CMK (cell line): ENCODE measurements around the gene CD207.
"Not testable (repeated sequence)": the region's sequence is repeated elsewhere in the genome, so short reads cannot be mapped to it uniquely, and the experiment has no call there.

Source experiments
- DNase-seq: peaks from one replicate; pipeline ENCODE4 v3.0.0-alpha.2; 2010; ENCODE audit warnings: low read depth

The CD207 gene

DNA sequence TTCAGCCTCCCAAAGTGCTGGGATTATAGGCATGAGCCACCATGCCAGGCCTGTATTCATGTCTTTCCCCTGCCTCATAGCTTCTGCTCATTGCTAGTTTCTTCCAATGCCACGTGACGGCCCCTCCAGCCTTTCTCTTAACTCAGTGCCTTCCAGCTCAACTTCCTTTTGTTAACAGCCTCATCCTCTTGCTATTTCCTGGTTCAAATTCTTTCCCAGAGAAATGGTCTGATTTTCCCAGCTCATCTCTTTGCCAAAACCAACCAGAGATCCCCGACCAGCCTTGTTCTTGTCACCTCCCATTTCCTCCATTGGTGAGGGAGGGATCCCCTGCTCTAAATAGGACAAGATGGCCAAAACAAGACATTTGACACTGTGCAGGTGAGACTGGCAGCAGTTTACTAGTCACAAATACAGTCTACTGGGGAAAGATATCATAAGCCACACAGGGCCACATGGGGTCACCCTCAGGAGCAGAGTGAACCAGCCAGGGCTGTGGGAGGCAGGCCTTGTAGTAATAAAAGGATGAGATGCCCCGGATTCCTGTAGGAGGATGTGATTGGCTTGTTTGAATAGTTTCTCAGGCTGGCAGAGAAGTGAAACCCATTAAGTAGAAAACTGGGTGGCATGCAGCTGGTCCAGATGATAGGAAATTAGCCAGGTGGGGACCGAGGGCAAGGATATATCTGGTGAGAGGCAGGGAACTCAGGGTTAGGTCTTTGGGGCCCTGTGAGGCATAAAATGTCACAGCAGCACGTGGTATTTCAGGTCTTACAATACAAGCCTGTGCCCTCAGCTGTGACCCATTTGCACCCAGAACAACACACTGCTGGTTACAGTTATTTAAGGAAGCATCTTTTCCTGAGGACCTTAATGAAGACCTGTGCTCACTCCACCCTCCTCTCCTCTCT is 6.4 kb downstream of the CD207 start:
- DNase-seq = no peak

DNA sequence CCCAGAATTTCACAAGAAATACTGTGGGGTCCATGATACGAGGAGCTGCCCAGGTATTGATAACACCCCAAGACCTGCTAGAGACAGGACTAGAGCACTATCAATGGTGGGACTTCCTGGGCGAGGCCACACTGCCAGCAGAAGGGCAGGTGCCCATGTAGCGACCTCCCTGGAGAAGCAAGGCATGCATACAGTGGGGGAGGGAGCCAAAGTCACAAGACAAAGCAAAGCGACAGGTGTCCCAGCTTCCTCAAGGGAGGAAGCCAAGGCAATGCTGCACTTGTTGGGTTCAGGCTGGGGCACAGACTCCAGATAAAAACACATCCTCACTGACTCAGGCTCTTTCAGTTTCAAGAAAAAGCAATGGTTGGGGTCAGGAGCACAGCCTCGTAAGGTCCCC is 7.5 kb downstream of the CD207 start:
- DNase-seq = no peak

DNA sequence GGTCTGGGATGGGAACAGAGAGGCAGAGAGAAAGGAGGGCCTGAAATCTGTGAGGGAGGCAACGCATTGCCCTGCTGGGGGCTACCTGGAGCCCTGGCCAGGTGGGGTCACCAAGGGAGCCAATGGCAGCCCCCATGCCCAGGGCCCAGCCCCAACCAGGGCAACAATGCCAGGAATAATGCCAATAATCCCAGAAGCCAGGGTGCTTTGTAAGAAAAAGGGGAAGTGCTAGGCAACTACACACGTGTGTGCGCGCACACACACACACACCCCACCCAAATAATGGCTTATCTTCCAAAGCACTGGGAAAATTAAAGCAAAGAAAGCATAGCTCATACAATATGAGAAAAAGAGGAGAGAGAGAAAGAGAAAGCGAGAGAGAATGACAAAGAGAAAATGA is 8.2 kb downstream of the CD207 start:
- no peak for DNase-seq

DNA sequence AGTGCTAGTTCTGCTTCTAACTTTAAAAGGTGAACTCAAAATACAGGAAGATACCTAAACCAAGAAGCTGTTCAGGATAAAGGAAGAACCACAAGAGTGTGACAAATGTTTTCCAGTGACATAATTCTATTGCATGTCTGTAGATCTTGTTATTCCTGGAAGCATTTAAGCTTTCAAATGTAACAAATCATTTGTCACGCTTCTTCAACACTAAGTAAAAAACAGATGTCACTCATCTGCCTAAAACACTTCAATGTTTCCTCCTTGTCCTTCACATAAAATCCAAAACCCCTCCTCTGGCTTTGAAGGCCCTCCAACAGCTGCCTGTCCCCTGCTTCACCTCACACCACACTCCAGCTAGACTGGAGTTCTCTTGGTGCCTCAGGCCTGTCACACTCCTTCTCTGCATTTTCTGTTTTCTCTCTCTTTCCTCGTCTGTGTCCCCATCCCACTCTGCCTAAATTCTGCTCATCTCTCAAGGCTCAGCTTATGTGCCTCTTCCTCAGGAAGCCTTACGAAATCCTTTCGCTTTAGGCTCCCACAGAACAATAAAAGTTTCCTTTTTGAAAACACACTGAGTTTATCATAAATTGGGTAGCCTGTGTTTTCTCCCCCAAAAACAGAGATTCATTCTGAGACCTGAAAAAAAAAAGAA is 8.8 kb downstream of the CD207 start:
- DNase-seq = no peak

DNA sequence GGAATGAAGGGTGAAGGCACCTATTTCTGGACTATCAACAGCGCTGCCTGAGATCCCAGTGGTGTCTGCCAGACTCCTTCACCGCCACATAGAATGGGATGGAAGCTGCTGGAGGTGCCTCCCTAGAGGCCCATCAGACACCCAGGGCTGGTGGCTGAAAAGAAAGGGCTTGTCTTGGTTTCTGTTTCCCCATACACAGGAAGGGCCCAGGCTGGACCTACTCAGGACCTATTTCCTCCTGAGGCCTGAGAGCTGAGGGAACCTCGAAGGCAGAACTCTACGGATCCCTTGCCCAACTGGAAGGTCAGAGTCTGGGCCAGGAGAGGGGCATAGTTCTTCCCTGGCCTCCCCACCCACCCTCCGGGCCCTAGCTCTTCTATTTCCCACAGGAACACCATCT is 12.4 kb downstream of the CD207 start:
- DNase-seq = no peak

DNA sequence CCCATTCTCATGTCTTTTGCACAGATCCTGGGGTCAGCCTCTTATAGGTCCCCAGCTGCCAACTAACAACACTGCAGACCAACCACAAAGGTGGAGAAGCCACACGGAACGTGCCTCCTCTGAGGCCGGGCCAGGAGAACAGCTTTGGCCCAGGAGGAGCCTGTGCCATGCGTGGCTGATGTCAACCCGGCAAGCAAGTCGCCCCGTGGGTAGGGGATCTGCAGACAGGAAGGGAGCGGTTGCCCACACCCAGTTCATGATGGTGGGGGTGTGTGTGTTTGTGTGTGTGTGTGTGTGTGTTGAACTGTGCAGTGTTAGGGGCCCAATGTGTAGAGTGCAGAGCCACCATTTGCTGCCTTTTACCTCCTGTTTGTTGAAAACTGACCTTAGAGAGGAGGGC is 12.8 kb downstream of the CD207 start:
- peak; percentile 55 for DNase-seq

DNA sequence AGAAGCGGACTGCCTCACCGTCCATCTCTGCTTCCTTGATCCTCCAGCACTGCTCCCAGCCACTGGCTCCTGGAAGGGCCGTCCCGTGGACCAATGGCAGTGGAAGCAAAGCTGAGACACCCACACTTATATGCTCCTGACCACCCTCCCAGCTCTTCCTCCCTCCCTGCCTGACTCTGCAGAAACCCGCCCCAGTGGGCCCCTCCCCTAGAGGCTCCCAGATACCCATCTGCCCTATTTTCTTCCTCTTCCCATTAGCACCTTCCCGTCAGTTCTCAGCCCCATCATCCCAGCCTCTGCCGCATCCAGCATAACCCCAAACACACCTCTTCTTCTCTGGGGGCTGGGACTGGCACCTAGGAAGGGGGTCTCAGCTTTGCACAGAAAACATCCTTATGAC is 15.1 kb downstream of the CD207 start, which contains the start of gene CLEC4F:
CLEC4F (minus strand) TSS at position 101 of the 400 bp plus-strand sequence; CDS start at position 25, 76 bp downstream.
- DNase-seq = no peak

DNA sequence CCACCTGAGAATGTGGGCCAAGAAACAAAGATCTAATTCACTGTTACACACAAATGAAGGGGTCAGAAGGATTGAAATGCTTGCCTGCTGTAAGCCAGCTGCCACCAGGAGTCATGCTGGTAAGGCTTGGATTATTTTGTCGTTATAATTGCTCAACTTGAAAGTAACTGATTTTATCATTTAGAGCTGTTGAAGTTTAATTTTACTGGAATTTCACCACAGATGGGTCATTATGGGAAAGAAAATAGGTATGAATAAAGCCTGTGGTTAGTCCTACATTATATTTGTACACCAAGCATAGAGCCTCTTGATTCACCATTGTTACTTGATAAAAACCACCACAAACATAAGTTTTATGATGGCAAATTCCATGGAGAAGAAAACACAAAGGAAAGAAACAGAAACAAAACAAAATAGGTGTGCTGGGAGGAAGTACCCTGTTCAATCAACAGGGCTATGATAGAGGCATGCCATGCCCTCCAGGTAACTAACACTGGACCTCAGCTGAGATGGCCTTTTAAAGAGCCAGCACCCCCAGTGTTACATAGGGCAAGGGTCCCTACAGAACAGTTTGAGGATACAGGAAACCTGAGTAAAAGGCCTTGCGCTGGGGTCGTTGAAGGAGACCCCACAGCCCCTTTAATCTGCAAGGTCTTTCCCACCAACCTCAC is 18.2 kb downstream of the CD207 start:
- no peak for DNase-seq

DNA sequence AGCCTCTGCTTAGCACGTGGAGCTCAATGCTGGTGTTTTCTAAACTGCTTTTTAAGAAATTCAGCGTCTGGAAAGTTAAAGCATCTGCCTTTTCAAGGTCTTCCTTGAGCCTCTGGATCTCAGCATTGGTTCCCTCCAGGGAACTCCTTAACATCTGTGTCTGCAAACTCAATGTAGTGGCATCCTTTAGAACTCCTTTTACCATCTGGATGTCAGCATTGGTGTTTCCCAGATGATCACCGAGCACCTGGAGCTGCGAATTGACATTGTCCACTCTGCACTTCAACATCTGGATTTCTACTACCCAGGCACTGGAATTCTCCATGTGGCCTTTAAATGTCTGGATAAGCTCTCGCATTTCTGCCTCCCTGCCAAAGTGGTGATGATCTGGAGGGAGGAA is 18.9 kb downstream of the CD207 start:
- no peak for DNase-seq

DNA sequence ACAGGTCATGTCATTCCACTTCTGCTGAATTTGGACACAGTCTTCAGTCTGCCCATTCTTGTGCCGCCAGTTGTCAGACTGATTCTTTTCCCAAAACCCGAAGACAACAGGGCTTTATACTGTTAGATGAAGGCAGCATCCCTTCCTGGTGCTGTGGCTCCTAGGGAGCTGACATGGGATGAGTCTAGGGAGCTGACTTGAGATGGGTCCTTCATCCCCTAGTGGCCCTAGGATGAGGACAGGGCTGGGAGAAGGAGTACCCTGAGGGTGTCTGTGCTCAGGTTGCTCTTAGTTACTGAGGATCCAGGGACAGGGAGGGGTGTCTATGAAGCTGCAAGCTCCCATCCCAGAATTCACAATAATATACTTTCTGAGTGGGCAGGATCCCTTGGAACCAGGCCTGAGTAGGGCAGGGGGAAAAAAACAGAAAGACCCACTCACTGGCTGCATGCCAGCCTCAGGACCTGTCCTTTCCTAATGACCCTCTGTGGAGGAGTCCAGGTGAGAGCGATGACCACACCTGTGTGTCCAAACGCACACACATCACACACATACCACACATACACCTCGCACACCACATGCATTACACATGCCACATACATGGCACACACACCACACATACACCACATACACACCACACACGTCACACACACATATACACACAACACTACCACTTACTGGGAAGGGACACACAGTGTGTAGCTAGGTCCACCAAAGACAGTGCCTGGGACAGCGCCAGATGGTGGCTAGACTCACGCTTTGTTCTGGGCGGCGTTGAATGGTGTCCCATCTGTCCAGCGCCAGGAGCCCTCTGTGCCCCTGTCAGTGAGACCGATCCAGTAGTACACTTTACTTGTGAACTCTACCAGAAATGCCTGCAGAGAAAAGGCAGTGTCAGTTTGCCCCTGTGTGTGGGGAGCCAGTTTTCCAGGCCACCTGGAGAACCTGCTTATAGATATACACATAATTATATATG is 26.3 kb downstream of the CD207 start:
- no peak for DNase-seq

DNA sequence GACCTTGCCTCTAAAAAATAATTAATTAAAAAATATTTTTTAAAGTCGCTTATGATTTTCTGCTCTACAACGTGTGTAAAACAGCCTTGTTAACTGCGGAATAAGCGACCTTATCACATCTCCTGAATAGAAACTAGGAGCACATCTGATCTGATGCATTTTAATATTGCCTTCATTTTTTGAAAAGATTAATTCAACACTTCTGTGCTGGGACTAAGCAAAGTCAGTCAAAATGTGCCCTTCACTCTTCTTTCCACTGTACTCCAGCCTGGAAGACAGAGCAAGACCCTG is 27.8 kb downstream of the CD207 start:
- DNase-seq = no peak

DNA sequence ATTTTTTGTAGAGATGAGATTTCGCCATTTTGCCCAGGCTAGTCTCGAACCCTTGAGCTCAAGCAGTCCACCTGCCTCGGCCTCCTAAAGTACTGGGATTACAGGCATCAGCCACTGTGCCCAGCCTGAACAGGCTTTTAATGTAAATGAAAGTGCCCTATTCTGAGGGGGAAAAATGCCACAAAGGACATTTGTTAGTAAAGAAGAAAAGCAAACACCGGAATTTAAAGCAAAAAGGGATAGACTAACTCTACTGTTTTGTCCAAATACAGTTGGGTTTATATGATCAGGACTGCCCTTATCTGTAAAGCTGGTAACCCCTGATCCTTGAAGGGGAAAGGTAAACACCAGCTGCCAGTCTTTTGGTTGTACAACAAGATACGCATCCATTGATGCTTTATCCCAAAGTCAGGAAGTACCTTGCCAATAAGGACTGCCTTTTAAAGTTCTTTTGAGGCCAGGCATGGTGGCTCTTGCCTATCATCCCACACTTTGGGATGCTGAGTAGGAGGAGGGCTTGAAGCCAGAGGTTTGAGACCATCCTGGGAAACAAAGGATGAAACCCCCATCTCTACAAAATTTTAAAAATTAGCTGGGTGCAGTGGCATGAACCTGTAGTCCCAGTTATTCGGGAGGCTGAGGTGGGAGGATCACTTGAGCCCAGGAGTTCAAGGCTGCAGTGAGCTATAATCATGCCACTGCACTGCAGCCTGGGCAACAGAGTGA is 28.4 kb downstream of the CD207 start:
- no peak for DNase-seq

DNA sequence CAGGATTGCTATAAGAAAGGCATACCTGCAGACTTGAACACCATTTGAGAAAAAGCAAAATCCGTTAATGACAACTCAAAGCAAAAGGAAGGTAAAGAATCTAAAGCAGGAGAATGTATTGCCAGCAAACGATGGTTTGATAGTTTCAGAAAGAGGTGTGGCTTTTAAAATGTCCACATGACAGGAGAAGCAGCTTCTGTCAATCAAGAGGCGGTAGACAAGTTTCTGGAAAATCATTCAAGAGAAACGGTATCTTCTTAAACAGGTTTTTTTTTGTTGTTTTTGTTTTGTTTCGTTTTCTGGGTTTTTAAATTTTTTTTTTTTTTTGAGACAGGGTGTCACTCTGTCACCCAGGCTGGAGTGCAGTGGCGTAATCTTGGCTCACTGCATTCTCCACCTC is 29.0 kb downstream of the CD207 start:
- DNase-seq = no peak

DNA sequence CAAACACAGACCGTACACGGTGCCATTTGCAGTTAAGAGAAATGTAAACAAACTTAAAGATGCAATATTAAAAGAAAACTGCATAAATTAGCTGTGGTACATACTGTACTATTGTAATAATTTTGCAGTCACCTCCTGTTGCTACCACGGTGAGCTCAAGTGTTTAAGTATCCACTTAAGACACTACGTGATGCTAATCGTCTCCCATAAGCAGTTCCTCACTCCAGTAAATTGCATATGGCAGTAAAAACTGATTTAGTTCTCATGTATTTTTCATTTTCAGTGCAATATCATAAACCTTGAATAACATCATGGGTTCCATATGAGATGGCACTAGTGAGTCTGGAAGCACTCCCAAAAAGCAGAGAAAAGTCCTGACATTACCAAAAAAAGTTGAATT is 29.6 kb downstream of the CD207 start:
- no peak for DNase-seq

DNA sequence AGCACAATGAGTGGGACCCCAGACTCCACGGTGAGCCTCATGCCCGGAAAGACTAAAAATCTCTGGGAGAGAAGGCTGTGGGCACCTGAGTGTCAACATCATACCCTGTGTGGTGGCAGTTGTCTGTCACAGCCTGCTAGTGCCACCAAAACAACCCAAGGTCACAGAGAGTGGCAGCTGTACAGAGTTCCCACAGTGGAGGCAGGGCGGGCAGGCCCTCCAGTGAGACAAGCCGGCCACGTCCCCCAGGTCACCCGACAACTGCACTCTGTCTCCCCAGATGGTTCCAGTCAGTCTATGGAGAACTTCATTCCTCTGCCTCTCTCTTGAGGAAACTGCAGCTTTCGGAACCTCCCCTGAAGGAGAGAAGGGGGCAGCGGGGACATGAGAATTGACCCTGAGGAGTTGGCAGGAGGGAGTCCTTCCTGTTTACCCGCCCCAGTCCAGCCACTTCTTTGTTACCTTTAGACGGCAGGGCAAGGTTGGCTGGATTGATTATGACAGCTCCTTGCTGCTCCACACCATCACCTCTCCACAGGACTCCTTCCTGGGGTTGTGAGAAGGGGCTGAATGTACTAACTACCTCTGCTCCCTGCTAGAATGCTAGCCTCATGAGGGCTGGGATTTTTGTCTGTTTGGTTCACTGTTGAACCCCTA is 33.9 kb downstream of the CD207 start:
- no peak for DNase-seq

DNA sequence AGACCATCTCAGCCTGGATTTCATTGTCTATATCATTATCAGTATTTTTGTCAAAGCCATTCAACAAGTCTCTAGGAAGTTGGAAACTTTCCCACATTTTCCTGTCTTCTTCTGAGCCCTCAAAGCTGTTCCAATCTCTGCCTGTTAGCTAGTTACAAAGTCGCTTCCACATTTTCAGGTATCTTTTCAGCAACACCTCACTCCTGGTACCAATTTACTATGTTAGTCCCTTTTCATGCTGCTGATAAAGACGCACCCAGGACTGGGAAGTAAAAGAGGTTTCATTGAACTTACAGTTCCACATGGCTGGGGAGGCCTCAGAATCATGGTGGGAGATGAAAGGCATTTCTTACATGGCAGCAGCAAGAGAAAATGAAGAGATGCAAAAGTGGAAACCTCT is 35.9 kb downstream of the CD207 start:
- no peak for DNase-seq

DNA sequence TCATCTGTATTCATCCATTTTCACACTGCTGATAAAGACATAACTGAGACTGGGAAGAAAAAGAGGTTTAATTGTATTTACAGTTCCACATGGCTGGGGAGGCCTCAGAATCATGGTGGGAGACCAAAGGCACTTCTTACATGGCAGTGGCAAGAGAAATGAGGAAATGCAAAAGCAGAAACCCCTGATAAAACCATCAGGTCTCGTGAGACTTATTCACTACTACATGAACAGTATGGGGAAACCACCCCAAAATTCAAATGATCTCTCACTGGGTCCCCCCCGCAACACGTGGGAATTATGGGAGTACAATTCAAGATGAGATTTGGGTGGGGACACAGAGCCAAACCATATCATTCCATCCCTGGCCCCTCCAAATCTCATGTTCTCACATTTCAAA is 37.6 kb downstream of the CD207 start:
- DNase-seq = not testable (repeated sequence)

DNA sequence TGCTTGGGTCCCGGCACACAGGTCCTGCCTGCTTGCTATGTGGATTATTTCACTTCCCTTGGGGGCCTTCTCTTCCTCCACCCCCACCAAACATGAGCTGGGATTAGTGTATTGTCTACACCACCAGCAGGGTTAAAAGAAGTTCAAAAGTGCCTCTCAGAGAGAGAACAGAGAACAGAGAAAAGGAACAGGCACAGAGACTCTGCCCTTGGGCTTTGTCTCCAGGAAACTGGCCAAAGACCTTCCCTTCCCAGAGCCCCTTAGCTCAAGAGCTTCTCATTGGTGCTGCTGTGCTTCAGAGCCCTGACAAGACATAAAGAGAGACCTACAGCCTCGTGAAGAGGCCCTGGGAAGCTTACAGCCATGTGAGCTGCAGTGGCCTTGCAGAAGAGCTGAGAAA is 38.1 kb downstream of the CD207 start:
- DNase-seq = no peak

DNA sequence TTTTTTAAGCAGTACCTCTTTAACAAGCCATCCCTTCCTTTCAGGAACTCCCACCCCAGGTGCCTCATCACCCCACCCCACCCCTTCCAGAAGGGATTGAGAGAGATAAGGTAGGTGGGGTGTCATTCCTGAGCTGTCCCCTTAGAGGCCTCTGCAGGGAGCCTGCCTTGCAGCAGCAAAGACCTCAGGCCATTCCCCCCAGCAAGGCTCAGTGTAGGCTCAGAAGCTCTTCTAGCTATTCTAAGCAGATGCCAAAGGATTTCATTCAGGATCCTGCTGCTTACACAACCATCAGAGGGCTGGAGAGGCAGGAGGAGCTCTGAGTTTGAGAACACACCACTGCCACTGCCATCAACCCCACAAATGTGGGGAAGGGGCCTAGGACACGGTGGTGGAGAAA is 39.4 kb downstream of the CD207 start:
- no peak for DNase-seq

DNA sequence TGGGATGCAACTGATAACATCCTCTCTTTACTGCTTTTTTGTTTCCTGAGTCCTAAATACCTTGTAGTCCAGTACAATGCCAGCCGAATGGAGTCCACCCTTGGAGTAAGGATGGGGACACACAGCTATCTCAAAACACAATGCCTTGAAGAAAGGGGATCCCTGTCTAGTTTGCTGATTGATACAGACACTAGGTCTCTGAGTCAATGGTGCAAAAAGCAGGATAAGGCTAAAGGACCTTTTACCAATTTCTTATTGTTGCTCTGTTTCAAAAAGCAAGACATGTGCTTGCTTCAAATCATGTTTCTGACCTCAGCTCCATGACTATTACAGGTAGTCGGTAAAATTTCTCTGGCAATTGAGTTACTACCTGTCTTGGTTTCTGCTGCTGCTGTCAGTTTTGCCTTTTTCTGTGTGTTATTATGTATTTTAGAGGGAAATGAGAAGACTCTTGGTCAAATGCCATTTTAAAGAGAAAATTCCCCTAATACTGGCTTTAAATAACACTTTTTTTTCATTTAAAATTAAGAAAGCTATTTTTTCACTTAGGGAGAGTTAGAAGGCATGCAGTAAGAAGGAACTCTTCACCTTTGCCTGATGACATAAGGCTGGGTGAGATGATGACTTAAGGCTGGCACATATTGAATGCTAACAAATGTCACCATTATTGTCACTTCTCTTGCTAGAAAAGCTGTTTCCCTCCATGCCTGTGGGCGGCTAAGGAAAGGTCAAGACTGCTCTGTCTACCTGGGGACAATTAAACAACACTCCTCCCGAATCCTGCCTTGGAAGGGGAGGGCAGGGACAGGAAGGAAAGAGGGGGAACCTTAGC is 40.2 kb downstream of the CD207 start:
- DNase-seq = no peak
